Left lung (tissue), 10 donors: ENCODE data around the gene PRMT5. TPM values are rescaled to one million over a fixed set of nuclear protein-coding genes. Genes with fewer than 3 reads are reported as not detected.
"Not testable (repeated sequence)": the region's sequence is repeated elsewhere in the genome, so short reads cannot be mapped to it uniquely, and the experiment has no call there.

Experiments
- ATAC-seq: fragments of 200-7000 bp; cut with Tn5 transposase; one replicate; pipeline ENCODE4 v1.9.1; 2020; ENCODE audit warnings: moderate library complexity
- DNase-seq, 4 donors: peaks; one replicate each; pipeline ENCODE4 v3.0.0-alpha.2; 2013 to 2020
- H3K27ac ChIP-seq, 2 donors: fragments of 200-600 bp; sonication (generic) in 1 of 2; one replicate each; pipeline versions ENCODE4 v1.5.0 to v1.8.0; 2020 to 2021
- H3K27me3 ChIP-seq, 2 donors: fragments of 200-600 bp; sonication (generic) in 1 of 2; one replicate each; pipeline versions ENCODE4 v1.5.0 to v1.8.0; 2020 to 2021
- H3K36me3 ChIP-seq, 2 donors: fragments of 200-600 bp; sonication (generic) in 1 of 2; one replicate each; pipeline versions ENCODE4 v1.5.0 to v1.8.0; 2020 to 2021
- H3K4me1 ChIP-seq, 2 donors: fragments of 200-600 bp; one replicate each; pipeline ENCODE4 v1.8.0; 2021
- H3K4me3 ChIP-seq, 2 donors: fragments of 200-600 bp; sonication (generic) in 1 of 2; one replicate each; pipeline versions ENCODE4 v1.5.0 to v1.8.0; 2020 to 2021; ENCODE audit warnings: mild to moderate bottlenecking in 1 of 2
- H3K9me3 ChIP-seq, 2 donors: fragments of 200-600 bp; sonication (generic) in 1 of 2; one replicate each; pipeline versions ENCODE4 v1.5.0 to v1.8.0; 2020 to 2021
- intact Hi-C, 2 donors: fragments of 100-400 bp; cut with DNase I; formaldehyde crosslinking; loops; one replicate each; pipeline versions ENCODE4 v1.11.2 to v1.14.2; 2022
- polyA plus RNA-seq, 6 donors: library from polyadenylated mRNA; unstranded; fragments of 120-200 nt; gene quantifications; one replicate each; pipeline ENCODE4 v1.2.1, GENCODE V29; 2013; ENCODE audit not compliant: insufficient read length in 6 of 6
- total RNA-seq, 2 donors: library from RNA; stranded (reverse); fragmentation: NEBNext Ultra II Directional; extraction: Animal tissue kit (Norgen Biotek cat#: 25700); gene quantifications; one replicate each; pipeline ENCODE4 v1.2.1, GENCODE V29; 2021
- TF ChIP-seq, protein P1 (sequence below), 2 donors: fragments of 200-600 bp; sonication (generic) in 1 of 2; IDR thresholded peaks; one replicate each; pipeline versions ENCODE4 v1.5.0 to v1.8.0; 2021; ENCODE audit warnings: antibody characterized with exemption in 2 of 2
- donor health status: DM: no; HTN: yes; CAD: no.
- donor health status: DM: no; HTN: no; CAD: no.

Gene PRMT5
- total and polyA plus RNA-seq, 8 donors: 48.7 to 143 (median 129) TPM

GRCh38 chr14:22971152-22971551, 42.0 kb upstream of the PRMT5 start:
- H3K4me1 ChIP-seq: peaks cover 0 to 9% of the 10 kb centered on the region in 2 donors
- no peak for DNase-seq
- no peaks in the 10 kb centered on the region for H3K27me3 ChIP-seq
- no peak for ATAC-seq
- peaks cover 0 to 15% of the 10 kb centered on the region in 2 donors for H3K36me3 ChIP-seq
- TF ChIP-seq, protein P1, sequence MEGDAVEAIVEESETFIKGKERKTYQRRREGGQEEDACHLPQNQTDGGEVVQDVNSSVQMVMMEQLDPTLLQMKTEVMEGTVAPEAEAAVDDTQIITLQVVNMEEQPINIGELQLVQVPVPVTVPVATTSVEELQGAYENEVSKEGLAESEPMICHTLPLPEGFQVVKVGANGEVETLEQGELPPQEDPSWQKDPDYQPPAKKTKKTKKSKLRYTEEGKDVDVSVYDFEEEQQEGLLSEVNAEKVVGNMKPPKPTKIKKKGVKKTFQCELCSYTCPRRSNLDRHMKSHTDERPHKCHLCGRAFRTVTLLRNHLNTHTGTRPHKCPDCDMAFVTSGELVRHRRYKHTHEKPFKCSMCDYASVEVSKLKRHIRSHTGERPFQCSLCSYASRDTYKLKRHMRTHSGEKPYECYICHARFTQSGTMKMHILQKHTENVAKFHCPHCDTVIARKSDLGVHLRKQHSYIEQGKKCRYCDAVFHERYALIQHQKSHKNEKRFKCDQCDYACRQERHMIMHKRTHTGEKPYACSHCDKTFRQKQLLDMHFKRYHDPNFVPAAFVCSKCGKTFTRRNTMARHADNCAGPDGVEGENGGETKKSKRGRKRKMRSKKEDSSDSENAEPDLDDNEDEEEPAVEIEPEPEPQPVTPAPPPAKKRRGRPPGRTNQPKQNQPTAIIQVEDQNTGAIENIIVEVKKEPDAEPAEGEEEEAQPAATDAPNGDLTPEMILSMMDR (IDR thresholded peaks at IDR 0.05): no peak
- intact Hi-C loops: no loop called here
- no peak overlapping the region for H3K4me3 ChIP-seq
- no peaks in the 10 kb centered on the region for H3K9me3 ChIP-seq
- H3K27ac ChIP-seq: no peak overlapping the region

DNA sequence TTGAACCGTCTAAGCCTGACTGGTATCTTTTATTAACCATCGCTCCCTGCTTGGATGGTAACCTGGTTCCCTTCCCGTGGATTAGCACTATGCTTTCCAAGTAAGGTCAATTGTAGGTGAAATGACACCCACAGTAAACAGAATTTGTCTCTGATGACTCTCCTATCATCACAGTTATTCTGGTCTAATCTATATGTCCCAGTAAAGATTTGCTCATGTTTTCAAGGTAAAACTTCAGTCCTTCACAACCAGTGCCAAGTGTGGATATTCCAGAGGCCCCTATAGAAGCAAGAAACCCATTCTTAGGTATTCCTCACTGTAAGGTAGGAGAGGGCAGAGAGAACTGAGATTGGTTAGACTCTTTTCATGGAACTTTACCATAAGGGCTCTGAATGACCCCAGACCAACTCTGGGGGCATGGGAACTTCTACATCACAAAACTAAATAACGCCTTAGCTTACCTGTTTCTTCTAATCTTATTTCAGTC, 37.6 kb upstream of the PRMT5 start:
- Histone ChIP-seq H3K4me3 (no peak overlapping the region), H3K27me3 (no peaks in the 10 kb centered on the region), H3K27ac (no peak overlapping the region), H3K4me1 (no peaks in the 10 kb centered on the region), H3K9me3 (no peaks in the 10 kb centered on the region), H3K36me3 (peaks cover 0 to 4% of the 10 kb centered on the region in 2 donors)
- intact Hi-C loops: no loop called here
- ATAC-seq: no peak
- TF ChIP-seq, protein P1 (IDR thresholded peaks at IDR 0.05): no peak
- no peak for DNase-seq

DNA sequence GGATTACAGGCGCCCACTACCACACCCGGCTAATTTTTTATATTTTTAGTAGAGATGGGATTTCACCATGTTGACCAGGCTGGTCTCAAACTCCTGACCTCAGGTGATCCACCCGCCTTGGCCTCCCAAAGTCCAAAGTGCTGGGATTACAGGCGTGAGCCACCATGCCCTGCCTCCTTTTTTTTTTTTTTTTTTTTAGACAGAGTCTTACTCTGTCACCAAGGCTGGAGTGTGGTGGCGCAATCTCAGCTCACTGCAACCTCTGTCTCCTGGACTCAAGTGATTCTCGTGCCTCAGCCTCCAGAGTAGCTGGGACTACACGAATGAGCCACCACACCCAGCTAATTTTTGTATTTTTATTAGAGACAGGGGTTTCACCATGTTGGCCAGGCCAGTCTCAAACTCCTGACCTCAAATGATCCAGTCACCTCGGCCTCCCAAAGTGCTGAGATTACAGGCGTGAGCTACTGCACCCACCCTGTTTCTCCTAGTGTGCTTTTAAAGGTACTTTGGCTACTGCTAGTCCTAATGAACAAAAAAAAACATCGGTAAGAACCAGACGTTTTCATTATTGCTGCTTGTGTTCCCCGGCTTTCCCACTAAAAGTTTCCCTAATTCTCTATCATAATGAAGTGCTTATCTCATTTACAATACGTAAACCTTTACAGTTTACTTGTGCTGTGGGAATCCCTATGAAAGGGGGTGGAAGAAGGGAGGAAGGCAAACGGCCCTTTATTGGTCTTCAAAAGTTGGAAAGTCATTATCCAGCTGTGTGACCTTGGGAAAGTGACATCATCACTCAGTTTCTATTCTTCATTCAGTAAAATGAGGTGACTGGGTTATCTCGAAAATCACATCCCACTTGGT, 37.0 kb upstream of the PRMT5 start:
- intact Hi-C loops, DNase-seq, H3K36me3 ChIP-seq, H3K27me3 ChIP-seq, H3K27ac ChIP-seq, H3K4me3 ChIP-seq, ATAC-seq, H3K9me3 ChIP-seq, H3K4me1 ChIP-seq: not testable (repeated sequence)

GRCh38 chr14:22962061-22962676, 33.0 kb upstream of the PRMT5 start:
- no peak for DNase-seq
- Histone ChIP-seq H3K4me3 (no peak overlapping the region), H3K27ac (no peak overlapping the region), H3K9me3 (no peaks in the 10 kb centered on the region), H3K4me1 (peaks cover 0 to 8% of the 10 kb centered on the region in 2 donors), H3K27me3 (no peaks in the 10 kb centered on the region), H3K36me3 (no peaks in the 10 kb centered on the region)
- ATAC-seq: no peak
- intact Hi-C loops: no loop called here
- TF ChIP-seq, protein P1 (IDR thresholded peaks at IDR 0.05): no peak

DNA sequence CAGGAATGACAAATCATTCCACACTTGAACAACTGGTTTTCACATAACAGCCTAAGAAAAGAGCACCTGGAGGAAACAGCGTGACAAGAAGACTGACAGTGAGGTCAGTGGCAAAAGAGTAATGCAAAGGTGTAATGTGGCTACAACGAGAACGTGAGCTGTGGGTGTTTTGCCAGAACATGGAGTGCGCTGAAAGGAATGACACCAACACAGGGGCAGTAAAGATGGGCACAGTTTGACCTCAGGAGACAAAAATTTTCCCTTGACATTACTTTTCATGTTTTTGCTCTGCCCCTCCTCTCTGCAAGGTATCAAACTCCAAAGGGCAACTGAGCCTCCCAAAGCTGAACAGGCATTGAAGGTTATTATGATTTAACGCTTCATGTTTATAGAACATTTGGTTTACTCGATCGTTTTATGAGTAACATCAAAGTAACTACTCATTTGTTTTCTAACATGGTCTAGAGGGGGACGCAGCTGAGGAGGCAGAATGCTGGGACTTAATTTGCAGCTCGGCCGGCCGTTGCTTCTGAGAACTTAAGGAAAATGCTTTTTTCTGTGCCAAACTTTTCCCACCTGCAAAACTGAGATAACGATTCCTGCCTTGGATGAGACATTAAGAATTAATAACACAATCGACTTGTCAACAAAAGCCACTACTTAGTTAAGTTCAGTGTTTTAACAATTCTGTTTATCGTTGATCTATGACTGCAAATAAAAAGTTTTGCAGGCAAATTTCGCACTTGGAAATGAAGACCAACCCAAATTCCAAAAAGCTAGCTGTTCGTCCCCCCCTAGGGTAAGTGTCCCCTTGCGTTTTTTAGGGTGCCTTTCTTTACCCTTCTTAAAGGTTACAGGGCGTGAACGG, 26.8 kb upstream of the PRMT5 start:
- Histone ChIP-seq H3K4me3 (peak overlapping the region; percentile 57 to 78), H3K9me3 (no peaks in the 10 kb centered on the region), H3K36me3 (peaks cover 0 to 27% of the 10 kb centered on the region in 2 donors), H3K27me3 (no peaks in the 10 kb centered on the region), H3K4me1 (peaks cover 3 to 46% of the 10 kb centered on the region in 2 donors), H3K27ac (peak overlapping the region; percentile 91 to 98)
- intact Hi-C loops: no loop called here
- DNase-seq: no peak
- ATAC-seq: no peak
- TF ChIP-seq, protein P1 (IDR thresholded peaks at IDR 0.05): no peak
